ENCODE data around the gene GAPDHS.

The GAPDHS gene

GRCh38 chr19:35540356-35540927 is 7.2 kb downstream of the GAPDHS start:
- no peak for DNase-seq

- no peak for DNase-seq
Measured at GRCh38 chr19:35542209-35542608, 9.0 kb downstream of the GAPDHS start.

DNA sequence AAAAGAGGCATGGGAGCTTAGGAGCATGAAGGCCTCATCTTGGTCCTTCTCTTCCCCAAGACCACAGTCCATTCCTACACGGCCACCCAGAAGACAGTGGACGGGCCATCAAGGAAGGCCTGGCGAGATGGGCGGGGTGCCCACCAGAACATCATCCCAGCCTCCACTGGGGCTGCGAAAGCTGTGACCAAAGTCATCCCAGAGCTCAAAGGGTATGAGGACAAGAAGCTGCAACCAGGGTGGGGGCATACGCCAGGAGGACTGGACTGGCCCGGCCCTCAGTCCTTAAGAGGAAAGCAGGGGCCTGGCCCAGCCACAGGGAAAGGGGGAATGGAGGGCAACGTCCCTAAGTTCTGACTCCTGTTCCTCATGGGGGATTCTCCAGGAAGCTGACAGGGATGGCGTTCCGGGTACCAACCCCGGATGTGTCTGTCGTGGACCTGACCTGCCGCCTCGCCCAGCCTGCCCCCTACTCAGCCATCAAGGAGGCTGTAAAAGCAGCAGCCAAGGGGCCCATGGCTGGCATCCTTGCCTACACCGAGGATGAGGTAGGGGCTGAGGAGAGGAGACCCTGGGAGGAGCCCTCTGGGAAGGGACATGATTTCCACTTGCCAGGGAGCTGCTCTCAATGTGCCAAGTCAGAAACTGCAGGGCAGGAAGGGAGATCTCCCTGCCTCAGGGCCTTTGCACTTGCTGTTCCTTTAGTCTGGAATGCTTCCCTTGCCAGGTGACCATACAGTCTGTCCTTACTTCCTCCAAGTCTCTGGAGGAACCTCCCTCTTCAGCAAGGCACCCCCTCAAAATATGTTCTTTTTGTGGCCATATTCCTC is 10.2 kb downstream of the GAPDHS start:
- DNase-seq, result no peak

GRCh38 chr19:35544110-35544802 is 11.0 kb downstream of the GAPDHS start:
- DNase-seq, result no peak

DNA sequence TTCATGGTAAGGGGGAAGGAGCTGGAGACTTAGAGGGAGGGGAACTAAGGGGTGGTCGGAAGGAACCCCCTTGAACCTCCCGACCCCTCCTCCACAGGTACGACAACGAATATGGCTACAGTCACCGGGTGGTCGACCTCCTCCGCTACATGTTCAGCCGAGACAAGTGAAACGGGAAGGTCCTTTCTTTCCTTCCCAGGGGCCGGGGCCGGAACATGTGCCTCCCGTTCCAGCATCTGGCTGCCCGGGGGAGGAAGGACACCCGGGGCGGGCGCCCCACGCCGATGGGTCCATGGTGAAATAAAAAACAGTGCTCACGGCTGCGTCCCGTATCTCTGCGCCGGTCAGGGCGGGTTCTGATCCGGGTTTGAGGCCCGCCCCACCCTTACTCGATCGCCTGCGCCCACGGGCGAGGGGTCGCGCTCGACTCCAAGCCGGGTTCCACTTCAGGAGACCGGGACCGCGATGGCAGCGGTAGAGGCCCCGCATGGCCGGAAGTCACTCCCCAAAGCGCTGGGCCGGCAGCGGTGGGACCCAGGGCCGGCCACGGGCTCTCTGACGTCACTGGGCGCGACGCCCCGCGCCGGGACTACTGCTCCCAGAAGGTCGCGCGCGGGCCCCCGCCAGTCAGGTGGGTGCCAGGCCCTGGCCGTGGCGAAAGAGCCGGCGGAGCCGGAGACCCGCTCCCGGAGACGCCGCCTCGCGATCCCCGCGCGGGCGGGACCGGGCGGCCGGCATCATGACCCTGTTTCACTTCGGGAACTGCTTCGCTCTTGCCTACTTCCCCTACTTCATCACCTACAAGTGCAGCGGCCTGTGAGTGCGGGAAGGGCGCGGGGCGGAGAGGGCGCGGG is 12.0 kb downstream of the GAPDHS start, which contains the start of gene TMEM147:
TMEM147 (plus strand) TSS at position 626 of the 854 bp plus-strand sequence; CDS start at position 740, 114 bp downstream.
- peak; percentile 73 for DNase-seq

- DNase-seq, result no peak
Measured at GRCh38 chr19:35545855-35546381, 12.7 kb downstream of the GAPDHS start.

DNA sequence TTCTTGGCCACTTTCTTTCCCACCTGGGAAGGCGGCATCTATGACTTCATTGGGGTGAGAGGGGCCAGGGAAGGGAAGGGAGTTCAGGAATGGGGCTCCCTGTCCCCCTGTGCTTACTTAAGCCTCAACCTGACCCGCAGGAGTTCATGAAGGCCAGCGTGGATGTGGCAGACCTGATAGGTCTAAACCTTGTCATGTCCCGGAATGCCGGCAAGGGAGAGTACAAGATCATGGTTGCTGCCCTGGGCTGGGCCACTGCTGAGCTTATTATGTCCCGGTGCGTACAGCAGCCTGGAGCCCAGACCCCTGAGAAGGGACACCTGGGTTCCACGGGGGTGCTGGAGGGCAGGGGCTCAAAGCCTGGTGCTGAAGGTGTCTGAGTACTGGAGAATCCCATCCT is 13.3 kb downstream of the GAPDHS start:
- no peak for DNase-seq

DNA sequence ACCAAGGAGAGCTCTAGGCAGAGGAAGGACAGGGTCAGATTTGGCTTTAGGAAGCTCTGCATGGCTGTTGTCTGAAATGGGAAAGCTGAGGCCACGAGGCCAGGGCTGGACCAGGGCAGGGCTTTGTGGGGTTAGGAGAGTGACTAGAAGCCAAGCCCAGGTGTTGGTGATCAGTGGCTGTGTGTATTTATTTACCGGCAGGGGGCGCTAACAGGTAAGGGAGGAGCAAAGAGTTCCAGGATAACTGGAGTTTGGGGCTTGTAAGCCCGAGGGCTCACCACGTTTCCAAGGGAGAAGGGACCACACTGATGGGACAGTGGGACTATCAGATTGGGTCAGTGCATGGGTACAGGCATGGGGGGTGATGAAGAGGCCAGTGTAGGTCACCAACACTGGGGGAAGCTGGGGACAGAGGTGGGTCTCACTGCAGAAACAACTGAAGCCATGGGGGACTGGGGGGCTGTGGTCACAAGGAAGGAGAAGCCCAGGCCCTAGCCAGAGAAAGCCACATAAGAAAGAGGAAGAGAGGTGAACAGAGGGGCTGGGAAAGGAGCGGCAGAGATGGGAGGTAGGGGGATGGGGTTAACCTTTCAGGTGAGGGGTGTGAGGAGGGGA is 16.0 kb downstream of the GAPDHS start:
- DNase-seq, result no peak

GRCh38 chr19:35549879-35550523 is 16.7 kb downstream of the GAPDHS start:
- DNase-seq, result no peak

DNA sequence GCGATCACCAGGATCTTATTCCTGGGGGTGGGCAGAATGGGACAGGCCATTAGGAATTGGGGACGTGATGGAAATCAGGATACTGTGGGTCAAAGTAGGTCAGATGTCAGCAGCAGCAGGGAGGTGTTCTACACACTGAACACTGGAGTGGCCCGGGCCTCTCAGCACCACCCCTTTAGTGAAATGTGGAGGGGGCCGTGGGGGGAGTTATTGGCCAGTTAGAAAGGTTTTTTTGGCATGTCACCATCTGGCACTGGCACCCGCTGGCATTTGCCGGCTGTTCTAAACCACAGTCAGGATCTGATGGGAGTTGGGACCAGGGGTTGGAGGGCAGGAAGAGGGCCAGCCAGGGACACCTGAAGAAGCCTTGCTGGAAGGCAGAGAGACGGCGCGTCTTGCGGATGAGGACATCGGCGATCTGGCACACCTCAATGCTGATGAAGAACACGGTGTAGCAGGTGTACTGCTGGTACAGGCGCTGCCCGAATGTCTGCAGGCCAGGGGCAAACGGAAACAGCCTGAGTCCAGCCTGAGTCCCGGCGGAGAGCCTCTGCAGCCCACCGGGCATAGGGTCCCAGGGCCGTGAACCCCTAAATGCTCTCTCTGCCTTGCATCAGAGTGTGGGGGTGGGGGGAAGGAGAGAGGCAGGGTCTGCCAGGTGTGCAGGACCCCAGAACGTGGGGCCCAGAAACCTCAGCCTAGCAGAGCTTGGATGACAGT is 18.0 kb downstream of the GAPDHS start:
- DNase-seq, result no peak

GRCh38 chr19:35552534-35553384 is 19.5 kb downstream of the GAPDHS start:
- no peak for DNase-seq

GRCh38 chr19:35553385-35554000 is 20.2 kb downstream of the GAPDHS start:
- no peak for DNase-seq

DNA sequence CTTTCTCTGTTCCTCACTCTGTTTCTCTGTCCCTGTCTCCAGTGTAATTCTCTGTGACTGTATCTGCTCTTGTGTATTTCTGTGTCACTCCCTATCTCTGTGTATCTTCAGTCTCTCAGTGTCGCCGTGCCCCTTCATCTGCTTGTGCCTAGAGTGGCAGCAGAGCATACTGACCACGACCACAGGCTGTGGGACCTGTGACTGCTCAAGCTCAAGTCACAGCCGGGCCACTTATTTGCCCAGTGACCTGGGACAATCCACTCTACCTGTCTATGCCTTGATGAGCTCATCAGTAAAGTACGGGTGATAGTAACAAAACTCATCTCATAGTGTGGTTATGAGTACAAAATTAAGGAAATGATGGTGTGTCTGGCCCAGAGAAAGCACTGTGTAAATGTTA is 20.8 kb downstream of the GAPDHS start:
- DNase-seq, result no peak

- DNase-seq, result peak; percentile 11
Measured at GRCh38 chr19:35555301-35556005, 22.2 kb downstream of the GAPDHS start.

GRCh38 chr19:35556025-35556590 is 22.9 kb downstream of the GAPDHS start:
- no peak for DNase-seq

GRCh38 chr19:35556846-35557538 is 23.7 kb downstream of the GAPDHS start:
- DNase-seq, result no peak

DNA sequence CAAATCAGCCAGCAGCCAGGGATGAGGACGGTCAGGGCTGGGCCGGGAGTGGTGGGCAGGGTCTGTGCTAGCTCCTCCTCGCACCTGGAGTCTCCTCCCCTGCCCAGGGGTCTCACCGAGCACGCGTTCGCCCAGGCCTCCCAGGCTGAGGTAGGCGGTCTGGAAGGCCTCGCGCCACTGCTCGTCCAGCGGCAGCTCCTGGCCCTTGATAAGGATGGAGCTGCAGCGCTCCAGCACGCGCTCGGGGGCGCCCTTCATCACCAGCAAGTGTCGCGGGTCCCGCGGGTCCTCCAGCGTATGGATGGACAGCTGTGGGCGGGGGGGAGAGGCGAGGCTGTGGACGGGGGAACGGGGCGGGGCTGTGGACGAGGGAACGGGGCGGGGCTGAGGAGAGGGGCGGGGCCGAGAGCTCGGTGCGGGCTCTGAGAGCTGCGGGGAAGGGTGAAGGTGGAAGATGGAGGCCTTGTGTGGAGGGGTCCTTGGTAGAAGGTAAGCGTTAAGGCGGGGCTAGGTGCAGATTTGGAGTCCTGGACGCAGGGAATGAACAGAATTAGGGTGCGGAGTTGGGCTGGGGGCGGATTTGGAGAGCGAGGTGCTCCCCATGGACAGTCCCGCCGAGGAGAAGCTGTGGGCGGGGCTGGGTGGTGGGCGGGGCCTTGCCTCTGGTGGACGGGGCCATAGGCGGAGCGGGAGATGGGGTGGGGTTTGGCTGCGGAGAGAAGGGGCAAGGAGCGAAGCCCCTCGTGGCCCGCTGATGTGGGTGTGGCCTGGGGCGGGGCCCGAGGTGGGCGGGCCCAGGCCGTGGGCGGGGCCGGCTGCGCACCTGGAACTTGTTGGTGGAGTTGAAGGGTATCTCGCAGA is 24.5 kb downstream of the GAPDHS start:
- DNase-seq, result no peak

Measured in T1000 (cell line).